PFSK-1 (cell line): ENCODE results near the gene C3.

Experiments used
- FOXP2 ChIP-seq: optimal IDR thresholded peaks from 2 replicates; pipeline ENCODE3; 2011; ENCODE audit warnings: borderline replicate concordance, control low read depth, inconsistent platforms; ENCODE audit not compliant: insufficient read depth; ENCODE audit errors: extremely low read length, extremely low read depth
- POLR2AphosphoS5 ChIP-seq: IDR thresholded peaks from 2 replicates; pipeline ENCODE4 v1.6.1; 2012; ENCODE audit warnings: low read depth, mild to moderate bottlenecking, control low read depth, low read length, moderate library complexity
- REST ChIP-seq, 2 experiments: IDR thresholded peaks; 2 replicates each; pipeline versions ENCODE4 v1.6.1 to v1.8.0; 2011 to 2012; ENCODE audit warnings: low read depth in 2 of 2, low read length in 2 of 2, control low read depth in 1 of 2, inconsistent platforms in 1 of 2, mild to moderate bottlenecking in 1 of 2, moderate library complexity in 1 of 2; ENCODE audit not compliant: insufficient read depth in 1 of 2
- SIN3A ChIP-seq: IDR thresholded peaks from 2 replicates; pipeline ENCODE4 v1.6.1; 2012; ENCODE audit warnings: mild to moderate bottlenecking, low read length, moderate library complexity, borderline replicate concordance; ENCODE audit not compliant: insufficient read depth
- TAF1 ChIP-seq: IDR thresholded peaks from 2 replicates; pipeline ENCODE4 v1.6.1; 2012; ENCODE audit warnings: low read length, control low read depth, borderline replicate concordance; ENCODE audit not compliant: insufficient read depth

Gene C3

GRCh38 chr19:6674868-6675305, 45.6 kb downstream of the C3 start:
- no peak for TF ChIP-seq POLR2AphosphoS5
- no peak for TF ChIP-seq REST (IDR thresholded peaks at IDR 0.05; ENCODE audit: insufficient read depth in 1 of 2, low read depth in 2 of 2, low read length in 2 of 2)
- TF ChIP-seq TAF1: no peak
- TF ChIP-seq SIN3A: no peak
- no peak for TF ChIP-seq FOXP2

- TF ChIP-seq REST (IDR thresholded peaks at IDR 0.05; ENCODE audit: insufficient read depth in 1 of 2, low read depth in 2 of 2, low read length in 2 of 2): no peak
- no peak for TF ChIP-seq POLR2AphosphoS5
- no peak for TF ChIP-seq TAF1
- TF ChIP-seq FOXP2: no peak
- no peak for TF ChIP-seq SIN3A
Measured at GRCh38 chr19:6672693-6673290, 47.7 kb downstream of the C3 start.

GRCh38 chr19:6671960-6672359, 48.5 kb downstream of the C3 start:
- TF ChIP-seq FOXP2 (no peak), REST (IDR thresholded peaks at IDR 0.05; ENCODE audit: insufficient read depth in 1 of 2, low read depth in 2 of 2, low read length in 2 of 2) (no peak), TAF1 (no peak), SIN3A (no peak), POLR2AphosphoS5 (no peak)

- no peak for TF ChIP-seq TAF1
- no peak for TF ChIP-seq POLR2AphosphoS5
- no peak for TF ChIP-seq REST (IDR thresholded peaks at IDR 0.05; ENCODE audit: insufficient read depth in 1 of 2, low read depth in 2 of 2, low read length in 2 of 2)
- TF ChIP-seq FOXP2: no peak
- TF ChIP-seq SIN3A: no peak
Measured at GRCh38 chr19:6668691-6669090, 51.8 kb downstream of the C3 start.
